NCI-H1092 treated with DMSO at 0.1 percent for 48 hours (cell line): ENCODE results near the gene SCAMP1.
"Not testable (repeated sequence)": the region's sequence is repeated elsewhere in the genome, so short reads cannot be mapped to it uniquely, and the experiment has no call there.

ENCODE experiments used
- DNase-seq: peaks from one replicate; lab custom pipeline; 2025; lab: John Stamatoyannopoulos, UW

Gene SCAMP1, protein sequence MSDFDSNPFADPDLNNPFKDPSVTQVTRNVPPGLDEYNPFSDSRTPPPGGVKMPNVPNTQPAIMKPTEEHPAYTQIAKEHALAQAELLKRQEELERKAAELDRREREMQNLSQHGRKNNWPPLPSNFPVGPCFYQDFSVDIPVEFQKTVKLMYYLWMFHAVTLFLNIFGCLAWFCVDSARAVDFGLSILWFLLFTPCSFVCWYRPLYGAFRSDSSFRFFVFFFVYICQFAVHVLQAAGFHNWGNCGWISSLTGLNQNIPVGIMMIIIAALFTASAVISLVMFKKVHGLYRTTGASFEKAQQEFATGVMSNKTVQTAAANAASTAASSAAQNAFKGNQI

DNA sequence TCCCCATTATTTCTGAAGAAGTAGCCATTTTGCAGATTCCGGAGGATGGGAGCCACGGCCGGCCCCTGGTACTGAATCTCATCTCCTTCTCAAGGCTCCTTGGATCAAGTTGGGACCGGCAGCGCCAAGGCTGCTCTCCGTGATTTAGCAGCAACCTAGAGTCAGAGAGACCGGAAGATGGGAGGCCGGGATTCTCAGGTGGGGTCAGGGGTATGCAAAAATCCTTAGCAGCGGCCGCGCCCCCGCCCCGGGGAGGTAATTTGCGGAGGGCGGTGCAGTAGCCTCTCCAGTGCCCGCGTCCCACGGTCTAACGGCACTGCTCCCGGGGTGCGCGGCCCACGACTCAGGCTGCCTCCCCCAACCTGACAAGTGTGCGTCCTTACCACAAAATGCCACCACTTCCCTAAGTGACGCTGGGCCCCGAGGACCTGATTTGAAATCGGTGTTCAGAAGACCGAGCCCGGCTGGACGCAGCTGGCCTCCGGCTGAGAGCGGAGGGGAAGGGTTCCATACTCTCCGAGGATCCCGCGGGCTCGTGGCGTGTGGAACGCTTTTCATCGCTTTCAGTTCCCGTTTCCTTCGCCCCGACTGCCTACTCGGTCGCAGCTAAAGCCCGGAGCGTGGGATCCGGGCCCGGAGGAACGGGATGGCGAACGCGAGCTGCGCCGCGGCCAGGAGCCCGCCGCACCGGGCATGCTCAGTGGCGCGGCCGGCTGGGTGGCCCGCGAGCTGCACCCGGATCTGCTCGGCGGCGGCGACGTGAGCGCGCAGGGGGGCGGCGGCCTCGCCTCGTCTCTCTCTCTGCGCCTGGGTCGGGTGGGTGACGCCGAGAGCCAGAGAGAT lies at the start of gene SCAMP1:
Gene SCAMP1 (plus strand): TSS at position 787 of the 843 bp plus-strand sequence. CDS start 55 bp downstream, at position 842.
- DNase-seq, result peak; percentile 74

DNA sequence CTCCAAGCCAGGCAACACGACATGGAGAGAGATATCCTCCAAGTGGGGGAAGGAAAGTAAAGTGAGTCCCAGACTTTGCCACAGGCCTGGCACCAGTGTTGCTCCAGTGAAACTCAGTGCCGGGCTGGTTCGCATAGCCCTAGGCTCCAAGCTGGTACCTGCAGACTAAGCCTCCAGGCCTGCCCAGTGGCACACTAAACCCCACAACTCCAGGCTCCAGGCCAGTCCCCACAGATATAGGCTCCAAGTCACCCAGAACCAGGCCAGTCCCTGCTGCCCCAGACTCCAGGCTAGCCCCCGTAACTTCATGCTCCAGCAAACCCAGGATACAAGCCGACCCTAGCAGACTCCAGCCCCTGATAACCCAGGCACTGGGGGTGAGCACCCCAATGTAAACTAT lies 42.9 kb upstream of the SCAMP1 start:
- DNase-seq, result no peak

DNA sequence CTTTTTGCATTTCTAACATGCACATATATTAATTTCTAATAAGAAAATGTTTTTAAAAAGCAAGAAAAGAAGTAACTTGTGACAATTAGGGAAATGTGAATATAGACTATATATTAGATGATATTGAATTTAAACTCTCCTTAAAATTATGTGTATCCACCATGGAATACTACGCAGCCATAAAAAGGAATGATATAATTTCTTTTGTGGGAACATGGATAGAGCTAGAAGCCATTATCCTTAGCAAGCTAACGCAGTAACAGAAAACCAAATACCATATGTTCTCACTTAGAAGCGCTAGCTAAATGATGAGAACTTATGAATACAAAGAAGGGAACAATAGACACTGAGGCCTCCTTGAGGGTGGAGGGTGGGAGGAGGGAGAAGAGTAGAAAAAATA lies 42.1 kb upstream of the SCAMP1 start:
- DNase-seq, result no peak

DNA sequence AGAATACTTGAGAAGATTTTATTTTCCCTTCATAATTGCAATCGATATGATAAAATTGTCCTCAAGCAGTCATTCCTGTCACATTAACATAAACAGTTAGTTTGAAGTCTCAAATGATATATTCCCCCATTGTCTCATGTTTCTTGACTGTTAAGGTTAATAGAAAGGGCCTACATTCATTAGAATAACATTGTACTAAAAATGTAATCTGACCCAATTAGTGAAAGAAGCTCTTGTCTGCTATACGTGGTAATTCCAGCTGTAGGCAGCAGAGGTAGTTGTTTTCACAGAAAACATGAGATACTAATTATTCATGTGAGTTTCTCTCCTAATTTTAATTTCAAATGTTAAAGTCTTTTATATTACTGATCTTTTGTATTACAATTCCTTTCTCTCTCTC lies 40.0 kb upstream of the SCAMP1 start:
- DNase-seq, result no peak

DNA sequence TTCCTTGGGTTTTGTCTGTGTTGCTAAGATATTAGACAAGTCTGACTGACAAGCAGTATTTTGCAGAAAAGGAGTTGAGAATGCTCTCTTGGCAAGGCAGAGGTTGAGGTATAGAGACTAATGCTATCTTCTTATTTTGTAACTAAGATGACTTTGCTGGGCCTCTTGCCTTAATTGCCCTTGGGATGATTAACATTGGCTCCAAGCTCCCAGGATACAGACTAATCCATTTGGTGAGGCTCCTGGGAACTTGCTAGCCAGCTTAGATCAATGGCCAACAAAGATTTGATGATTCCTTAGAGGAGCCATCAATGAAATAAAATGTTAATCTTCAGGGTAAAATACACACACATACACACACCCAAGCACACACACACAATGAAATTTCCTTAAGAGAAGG lies 37.2 kb upstream of the SCAMP1 start:
- DNase-seq, result no peak

DNA sequence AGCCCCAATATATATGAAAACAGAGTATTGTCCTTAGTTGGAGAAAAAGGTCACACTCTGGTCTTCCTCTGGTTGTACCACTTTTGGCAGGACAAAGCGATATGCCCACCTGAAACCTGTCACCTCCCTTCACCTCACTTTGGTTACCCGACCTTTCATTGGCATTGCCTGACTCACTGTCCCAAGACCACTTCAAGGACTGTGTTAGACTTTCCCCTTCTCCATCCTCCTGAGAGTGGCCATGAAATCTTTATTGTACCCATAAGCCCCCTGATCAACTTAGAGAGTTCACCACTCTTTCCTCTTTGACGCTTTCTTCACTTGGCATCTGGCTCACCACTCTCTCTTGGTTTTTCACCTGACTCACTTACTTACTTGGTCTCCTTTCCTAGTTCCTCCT lies 33.5 kb upstream of the SCAMP1 start:
- no peak for DNase-seq

DNA sequence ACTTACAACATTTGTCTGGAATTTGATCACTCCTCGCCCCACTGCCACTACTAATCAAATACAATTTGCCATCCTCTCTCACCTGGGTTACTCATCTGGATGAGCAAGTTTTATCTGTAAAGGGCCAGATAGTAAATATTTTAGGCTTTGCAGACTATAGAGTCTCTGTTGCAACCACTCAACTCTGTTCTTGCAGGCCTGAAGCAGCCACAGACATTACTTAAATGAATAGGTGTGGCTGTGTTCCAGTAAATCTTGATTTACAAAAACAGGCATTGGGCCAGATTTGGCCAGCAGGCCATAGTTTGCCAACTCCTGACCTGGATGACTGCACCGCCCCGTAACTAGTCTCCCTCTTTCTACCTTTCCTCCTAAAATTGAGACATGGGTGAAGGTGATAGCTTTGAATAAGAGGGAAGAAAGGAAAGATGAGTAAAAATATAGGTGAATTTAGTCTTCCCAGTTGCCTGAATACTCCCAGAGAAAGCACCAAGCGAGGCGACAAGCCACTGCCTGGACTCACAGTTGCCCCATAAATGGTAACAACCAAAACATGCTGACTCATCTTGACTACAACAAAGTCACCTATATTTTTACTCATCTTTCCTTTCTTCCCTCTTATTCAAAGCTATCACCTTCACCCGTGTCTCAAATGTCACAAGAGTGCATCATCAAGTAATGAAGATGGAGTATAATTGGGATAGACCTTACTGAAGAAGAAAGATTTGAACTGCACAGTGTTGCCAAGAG lies 32.5 kb upstream of the SCAMP1 start:
- DNase-seq, result no peak

DNA sequence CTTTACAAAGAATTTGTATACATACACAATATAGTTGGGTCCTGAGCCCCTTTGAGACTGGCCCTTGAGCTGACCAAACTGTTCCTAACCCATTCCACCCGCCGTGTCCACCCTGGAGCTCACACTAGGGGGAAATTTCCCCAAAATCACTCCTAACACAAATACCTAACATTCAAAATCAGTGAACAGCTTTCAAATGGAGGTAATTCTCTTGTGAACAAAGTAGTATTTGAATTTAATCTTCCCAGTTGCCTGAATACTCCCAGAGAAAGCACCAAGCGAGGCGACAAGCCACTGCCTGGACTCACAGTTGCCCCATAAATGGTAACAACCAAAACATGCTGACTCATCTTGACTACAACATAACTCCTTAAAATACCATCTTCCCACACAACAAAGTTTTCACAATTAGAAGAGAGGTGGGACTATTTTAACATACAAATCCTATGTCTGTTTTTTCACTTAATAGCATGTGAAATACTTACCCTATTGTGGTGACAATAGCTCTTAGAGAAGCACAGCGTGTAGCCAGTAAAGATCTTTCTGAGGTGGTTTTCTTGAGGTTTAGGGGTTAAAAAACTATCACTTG lies 31.7 kb upstream of the SCAMP1 start:
- DNase-seq, result no peak

DNA sequence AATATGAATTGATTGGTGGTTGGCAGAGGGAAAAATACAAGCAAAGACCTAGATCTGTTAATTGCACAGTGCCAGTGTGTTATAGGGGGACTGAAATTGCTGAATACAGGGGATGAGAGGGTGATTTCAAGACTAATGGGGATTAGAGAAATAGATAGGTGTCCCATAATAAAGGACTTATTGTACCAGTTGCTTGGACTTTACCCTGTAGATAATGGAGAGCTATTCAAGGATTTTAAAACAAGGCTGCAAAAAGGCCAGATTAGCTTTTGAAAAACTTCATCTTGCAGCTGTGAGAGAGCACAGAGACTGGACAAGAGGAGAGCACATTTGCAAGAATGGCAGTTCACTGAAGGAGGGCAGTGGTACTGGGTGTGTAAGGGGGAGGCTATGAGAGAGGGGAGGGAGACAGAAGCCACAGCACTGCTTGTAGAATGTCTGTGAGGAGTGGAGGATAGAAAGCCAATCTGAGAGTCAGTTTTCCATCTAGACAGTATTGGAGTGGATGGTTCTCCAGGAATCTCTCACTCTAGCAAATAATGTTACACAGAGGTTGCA lies 28.8 kb upstream of the SCAMP1 start:
- DNase-seq, result no peak

DNA sequence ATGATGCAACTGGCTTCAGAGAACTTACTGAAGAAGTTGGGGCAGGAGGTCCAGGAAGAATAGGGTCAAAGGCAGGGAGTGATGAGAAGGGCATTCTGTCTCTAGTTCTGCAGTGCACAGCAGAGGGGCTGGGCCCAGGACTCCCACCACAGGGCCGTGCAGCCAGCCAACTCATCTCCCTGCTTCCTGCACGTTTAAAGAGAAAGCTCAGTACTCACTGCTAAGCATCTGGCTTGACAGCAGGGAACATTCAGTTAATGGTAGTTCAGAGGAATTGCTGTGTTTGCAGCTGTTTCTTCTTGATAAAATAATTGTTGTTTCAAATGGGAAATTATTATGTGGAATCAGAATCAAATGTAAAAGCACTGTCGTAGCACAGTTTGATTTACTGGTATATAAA lies 25.6 kb upstream of the SCAMP1 start:
- no peak for DNase-seq

DNA sequence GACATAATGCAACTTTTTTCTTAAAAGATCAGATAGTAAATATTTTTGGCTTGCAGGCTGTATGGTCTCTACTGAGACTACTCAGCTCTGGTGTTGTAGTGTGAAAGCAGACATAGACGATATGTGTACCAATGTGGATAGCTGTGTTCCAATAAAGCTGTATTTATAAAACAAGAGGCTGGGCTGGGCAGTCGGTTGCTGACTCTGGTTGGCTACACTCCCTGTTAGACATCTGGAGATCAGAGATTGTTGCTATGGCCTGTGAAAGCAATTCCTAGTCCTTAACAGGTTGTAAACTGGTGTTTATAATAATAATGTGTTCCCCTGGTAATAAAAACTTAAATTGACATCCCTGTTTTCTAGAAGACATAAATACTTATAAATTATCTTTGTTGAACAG lies 24.4 kb upstream of the SCAMP1 start:
- no peak for DNase-seq

DNA sequence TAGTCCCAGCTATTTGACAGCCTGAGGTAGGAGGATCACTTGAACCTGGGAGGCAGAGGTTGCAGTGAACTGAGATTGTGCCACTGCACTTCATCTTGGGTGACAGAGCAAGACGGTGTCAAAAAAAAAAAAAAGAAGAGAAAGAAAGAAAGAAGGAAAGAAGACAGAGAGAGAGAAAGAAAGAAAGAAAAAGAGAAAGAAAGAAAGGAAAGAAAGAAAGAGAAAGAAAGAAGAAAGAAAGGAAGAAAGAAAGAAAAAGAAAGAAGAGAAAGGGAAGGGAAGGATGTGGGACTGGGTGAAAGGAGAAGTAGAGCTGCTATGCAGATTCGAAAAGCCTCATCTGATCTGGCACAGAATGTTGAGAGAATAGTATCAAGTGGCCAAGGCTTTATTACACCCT lies 23.7 kb upstream of the SCAMP1 start:
- DNase-seq, result no peak

DNA sequence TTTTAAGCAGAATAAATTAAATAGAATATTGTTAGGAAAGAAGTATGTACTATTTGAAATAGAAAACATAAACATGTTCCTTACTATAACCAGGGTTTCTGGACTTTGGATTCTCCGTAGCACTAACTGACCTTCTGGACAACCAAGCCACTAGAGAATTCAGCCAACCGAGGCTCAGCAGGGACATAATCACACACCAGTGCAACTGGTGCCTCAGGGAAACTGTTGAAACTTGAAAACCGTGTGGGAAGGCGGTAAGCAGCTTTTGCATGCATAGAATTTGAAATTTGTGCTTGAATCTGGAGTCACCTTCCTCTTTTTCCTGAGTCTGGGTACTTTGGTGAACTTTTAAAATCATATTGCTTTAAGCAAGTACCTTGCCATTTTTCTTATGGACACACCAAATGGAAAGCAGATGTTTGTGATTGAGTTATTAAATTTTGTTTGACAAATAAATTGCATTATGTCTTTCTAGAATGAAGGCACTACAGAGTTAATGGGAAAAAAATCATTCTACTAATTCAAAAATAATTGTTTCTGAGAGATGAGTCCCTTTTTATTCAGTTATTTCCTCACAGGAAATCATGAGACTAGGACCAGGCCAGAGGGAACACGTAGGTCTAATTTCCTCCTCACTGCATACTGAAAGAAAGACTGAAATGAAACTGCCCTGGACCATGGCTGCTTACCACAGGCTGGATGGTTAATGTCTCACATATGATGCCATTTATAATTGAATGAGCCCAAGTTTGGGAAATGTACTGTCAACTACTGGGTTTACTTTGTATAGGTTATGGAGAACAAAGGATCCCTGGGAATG lies 20.6 kb upstream of the SCAMP1 start:
- no peak for DNase-seq

DNA sequence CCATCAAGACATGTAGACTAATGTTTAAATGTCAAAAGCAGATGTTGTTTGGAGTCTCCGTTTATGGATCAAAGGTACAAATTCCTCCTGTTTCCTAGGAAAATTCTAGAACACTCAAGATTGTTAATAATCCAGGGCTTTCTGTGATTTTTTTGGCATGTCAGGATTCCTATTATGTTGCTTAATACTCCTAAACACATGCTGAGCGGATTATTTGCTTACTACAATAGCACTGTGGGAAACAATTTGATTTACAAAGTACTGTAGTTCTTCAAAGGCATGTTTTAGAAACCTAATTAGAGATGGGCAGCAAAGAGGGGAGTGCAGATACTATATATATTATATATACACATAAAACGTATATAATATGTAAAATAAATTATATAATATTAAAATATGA lies 19.0 kb upstream of the SCAMP1 start:
- DNase-seq, result no peak

DNA sequence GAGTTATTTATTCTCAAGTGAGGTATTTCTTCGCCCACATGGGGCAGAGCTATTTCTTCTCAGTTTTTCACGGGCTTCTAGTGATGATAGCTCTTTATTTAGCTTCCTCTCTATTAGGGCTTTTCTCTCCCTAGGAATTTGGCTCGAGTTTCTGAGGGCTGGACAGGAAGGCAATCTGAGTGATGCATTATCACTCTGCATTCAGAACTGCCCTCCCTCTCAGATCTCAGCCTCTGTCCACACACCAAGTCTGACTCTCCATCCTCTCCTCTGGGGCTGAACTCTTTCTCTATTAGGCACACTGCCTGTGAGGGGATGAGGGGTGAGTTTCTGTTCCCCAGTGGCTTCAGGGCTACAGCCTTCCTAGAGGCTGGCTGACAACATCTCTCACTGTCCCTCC lies 14.9 kb upstream of the SCAMP1 start:
- no peak for DNase-seq

DNA sequence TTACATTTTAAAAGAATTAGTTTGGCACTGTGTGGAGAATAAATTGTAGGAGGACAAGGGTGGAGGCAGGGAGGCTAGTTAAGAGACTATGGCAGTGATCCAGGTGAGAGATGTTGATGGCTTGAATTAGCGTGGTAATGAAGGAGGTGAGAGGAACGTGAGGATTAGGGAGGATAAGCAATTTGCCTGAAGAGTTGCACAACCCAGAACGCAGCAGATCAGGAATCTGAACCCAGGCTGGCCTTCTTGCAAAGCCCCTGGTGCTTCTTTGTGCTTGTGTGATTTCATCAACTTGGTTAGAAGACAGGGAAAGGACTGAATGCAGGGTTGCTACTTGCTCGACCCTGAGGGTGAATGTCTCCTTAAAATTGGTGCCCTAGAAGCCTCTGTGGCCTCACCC lies 6.9 kb upstream of the SCAMP1 start:
- no peak for DNase-seq

DNA sequence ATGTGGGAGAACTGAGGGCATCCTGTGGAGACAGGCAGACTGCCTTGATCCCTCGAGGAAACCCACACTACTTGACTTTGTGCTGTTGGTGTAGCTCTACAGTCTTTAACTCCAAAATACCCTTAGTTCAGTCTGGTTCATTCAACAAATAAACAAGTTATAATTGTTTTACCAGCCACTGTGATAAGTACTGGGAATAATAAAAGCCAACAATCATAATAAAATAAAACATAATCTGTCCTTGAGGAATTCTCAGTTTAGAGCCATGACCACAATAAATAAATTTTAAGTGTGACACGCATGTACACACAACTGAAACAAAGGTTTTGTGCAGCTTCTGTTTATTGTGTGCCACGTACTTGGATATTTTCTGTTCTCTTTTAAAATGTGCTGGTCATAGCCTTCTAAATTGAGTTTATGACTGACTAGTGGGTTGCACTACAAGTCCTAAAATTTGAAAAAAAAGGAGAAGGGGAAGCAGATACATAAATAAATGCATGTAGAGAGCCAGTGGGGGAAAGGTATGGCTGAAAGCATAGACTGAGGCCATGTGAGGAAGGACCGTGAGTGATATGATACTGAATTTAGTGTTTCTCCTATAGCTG lies 6.2 kb upstream of the SCAMP1 start:
- DNase-seq, result no peak

DNA sequence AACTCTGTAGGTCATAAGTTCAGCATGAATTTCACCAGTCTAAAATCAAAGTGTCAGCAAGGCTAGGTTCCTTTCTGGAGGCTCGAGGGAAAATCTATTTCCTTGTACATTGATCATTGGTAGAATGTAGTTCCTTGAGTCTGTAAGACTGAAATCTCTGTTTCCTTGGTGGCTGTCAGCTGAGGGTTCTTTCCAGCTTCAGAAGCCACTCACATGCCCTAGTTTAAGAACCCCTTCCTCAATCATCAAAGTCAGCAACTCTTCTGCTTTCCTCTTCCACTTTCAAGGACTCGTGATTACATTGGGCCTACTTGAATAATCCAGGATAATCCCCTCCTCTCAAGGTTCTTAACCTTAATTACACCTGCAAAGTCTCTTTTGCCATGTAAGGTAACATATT lies 4.9 kb upstream of the SCAMP1 start:
- no peak for DNase-seq

DNA sequence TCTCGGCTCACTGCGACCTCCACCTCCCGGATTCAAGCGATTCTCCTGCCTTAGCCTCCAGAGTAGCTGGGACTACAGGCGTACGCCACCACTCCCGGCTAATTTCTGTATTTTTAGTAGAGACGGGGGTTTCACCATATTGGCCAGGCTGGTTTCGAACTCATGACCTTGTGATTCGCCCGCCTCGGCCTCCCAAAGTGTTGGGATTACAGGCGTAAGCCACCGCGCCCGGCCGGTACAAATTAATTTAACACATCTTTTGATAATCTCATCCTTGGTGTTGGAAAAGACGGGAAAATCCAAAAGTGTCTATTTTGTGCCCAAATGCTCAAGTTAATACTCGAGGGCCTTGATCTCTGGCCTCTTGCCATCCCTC lies 974 bp upstream of the SCAMP1 start:
- DNase-seq, result not testable (repeated sequence)

DNA sequence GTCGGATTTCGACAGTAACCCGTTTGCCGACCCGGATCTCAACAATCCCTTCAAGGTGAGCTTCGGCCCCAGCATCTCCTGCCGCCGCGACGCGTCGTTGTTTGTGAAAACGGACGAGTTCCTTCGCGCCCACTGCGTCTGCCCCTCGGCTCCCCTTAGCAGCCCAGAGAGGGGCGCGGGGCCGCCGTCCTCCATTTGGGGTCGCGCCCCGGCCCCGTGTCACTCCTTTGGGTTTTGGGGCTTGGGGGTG lies 182 bp downstream of the SCAMP1 start:
- no peak for DNase-seq
